ENCODE measurements around the gene RAB3C.

DNA sequence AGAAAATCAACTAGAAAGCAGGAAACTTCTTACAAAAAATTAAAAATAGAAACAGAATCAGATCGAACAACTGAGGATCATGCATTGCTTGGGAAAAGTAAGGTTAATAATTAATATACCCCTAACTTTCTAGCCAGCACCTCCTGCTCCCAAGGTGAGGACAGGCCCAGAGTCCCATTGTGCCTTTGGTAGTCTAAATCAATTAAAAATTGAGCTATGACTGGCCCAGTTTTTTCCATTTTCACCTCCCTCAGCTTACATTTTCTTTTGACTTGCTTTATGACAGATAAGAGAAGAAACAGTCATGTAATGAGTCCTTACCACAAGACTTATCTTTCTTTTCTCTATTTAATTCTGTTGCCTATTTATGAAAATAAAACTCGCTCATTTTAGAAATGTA is 182.2 kb downstream of the RAB3C start:
- TF ChIP-seq, protein P1, sequence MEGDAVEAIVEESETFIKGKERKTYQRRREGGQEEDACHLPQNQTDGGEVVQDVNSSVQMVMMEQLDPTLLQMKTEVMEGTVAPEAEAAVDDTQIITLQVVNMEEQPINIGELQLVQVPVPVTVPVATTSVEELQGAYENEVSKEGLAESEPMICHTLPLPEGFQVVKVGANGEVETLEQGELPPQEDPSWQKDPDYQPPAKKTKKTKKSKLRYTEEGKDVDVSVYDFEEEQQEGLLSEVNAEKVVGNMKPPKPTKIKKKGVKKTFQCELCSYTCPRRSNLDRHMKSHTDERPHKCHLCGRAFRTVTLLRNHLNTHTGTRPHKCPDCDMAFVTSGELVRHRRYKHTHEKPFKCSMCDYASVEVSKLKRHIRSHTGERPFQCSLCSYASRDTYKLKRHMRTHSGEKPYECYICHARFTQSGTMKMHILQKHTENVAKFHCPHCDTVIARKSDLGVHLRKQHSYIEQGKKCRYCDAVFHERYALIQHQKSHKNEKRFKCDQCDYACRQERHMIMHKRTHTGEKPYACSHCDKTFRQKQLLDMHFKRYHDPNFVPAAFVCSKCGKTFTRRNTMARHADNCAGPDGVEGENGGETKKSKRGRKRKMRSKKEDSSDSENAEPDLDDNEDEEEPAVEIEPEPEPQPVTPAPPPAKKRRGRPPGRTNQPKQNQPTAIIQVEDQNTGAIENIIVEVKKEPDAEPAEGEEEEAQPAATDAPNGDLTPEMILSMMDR (IDR thresholded peaks at IDR 0.05) = no peak
- TF ChIP-seq POLR2AphosphoS5 (IDR thresholded peaks at IDR 0.05; ENCODE audit: low read depth, low read length) = no peak

Data from Panc1 (cell line).